Stimulated activated CD4-positive, alpha-beta T cell treated with anti-CD3 and anti-CD28 coated beads, Interleukin-12 subunit alpha, Interleukin-12 subunit beta, amount 100 ng/mL, for 4 hours (primary cell): ENCODE data around the gene OVOL1.
"Not testable (repeated sequence)": the region's sequence is repeated elsewhere in the genome, so short reads cannot be mapped to it uniquely, and the experiment has no call there.

Source experiments
- DNase-seq: peaks from one replicate; pipeline ENCODE4 v3.0.0-alpha.2; 2020

Gene OVOL1

DNA sequence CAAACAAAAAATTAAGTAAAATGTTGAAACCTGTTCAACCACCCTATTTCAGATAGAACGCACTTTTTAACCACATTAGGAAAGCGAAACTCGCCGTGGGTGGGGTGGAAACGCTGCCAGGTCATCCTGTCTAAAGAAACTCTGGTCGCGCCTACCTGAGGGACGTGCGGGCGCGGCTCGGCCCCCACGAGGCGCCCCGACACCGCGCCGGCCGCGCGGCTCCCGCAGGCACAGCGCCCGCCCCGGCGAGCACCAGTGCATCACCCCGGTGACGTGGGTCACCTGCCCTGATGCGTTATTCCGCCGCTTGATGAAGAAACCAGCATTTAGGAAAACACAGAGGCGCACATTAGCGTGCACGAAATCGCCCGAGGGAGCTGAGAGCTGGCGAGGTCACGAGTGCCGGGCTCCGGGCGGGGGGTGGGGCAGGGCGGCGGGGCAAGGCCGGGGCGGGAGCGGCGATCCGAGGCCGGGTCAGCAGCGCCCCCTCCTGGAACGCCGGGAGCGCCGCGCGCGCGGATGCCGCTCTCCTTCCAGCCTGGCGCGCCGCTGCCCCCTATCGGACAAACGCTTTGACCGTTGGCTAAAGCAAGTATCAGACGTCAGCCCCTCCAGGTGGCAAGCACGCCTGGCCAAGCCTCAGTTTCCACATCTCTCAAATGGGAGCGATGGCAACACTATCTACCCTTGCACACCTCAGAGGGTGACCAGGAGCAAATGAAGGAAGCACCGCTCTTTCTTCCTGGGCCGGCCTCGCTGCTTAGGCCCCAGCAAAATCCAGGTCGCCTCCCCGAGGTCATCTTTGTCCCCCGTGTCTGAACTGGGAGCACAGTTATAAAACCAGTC lies 31.2 kb downstream of the OVOL1 start:
- DNase-seq, result peak; percentile 97

- DNase-seq, result no peak
Measured at GRCh38 chr11:65821107-65821506, 34.2 kb downstream of the OVOL1 start.

DNA sequence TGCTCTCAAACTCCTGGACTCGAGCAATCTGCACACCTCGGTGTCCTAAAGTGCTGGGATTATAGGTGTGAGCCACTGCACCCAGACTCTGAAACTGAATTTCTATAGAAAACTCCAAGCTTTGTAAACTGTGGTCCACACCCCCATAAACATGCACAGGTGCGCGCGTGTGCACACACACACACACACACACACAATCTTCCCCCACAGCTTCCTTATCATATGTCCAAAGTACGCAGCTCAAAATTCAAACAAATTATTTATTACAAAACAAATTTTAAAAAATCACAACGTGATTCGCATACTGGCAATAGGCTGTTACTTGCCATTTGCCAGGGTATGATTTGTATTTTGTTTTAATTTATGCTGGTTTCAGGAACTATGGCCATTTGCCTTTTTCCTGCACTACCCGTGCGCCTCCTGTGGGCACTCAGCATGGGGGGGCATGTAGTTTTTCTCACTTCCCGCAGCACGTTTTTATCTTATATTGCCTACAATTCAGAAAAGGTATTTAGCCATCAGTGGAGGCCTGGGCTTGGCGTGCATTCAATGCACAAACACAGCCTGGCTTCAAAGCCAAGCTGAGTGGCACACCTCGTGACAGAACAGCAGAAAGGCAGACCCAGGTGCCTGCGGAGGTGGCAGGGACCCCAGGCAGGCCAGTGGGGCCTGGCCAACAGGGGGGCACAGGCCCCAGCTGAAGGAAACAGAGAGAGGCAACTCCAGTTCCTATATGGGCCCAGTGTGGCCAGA lies 36.1 kb downstream of the OVOL1 start:
- no peak for DNase-seq

GRCh38 chr11:65826984-65827735 lies 40.3 kb downstream of the OVOL1 start:
- no peak for DNase-seq

- DNase-seq, result no peak
Measured at GRCh38 chr11:65829459-65829858, 42.6 kb downstream of the OVOL1 start.

DNA sequence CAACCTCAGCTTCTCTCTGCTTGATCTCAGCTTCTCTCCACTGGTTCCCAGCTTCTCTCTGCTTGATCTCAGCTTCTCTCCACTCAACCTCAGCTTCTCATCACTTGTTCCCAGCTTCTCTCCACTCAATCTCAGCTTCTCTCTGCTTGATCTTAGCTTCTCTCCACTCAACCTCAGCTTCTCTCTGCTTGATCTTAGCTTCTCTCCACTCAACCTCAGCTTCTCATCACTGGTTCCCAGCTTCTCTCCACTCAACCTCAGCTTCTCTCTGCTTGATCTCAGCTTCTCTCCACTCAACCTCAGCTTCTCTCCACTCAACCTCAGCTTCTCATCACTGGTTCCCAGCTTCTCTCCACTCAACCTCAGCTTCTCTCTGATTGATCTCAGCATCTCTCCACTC lies 45.4 kb downstream of the OVOL1 start:
- DNase-seq, result not testable (repeated sequence)

DNA sequence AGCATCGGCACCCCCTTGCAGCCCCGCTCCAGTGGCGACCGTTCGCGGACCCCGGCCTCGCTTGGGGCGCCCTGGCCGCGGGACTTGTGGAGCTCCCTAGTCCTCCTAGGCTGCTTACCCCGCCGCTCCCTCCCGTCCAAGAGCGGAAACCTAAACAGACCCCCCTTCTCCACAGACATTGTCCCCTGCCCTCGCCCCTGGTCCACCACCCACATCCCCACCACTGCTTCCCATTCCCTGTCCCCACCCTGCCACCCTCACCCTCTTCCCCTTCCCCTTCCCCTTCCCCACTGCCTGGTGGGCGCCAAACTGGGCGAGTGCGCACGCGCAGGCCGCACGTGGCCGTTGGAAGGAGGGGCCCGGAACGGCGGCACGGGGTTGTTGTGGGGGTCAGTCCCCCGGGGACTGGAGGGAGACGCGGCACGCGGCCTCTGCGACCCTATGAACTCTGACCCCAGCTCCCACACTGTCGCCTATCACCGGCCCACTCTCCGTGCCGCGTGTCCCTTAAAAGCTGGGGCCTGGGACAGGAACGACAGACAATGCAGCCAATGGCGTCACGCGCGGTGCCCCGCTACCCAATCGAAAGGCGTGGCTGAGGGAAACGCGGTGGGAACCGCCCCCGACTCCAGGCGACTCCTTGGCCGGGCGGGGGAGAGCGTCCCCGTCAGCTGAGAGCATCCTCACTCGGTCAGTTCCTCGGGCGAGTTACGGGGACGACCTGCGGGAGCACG lies 46.6 kb downstream of the OVOL1 start, which contains the start of gene SNX32:
SNX32 (plus strand) TSS at position 667 of the 734 bp plus-strand sequence. CDS start 103 bp downstream, outside the sequence.
- peak; percentile 93 for DNase-seq

GRCh38 chr11:65834202-65834601 lies 47.3 kb downstream of the OVOL1 start:
- DNase-seq, result no peak

DNA sequence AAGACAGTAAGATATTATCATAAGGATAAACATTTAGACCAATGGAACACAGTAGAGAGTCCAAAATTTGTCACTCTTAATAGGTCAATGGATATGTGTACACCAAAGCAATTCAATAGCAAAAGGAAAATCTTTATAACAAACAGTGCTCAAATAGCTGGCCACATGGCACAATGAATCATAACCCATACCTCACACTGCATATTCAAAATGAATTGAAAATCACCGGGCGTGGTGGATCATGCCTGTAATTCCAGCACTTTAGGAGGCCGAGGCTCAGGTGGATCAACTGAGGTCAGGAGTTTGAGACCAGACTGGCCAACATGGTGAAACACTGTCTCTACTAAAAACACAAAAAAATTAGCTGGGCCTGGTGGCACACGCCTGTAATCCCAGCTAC lies 55.3 kb downstream of the OVOL1 start:
- DNase-seq, result no peak

GRCh38 chr11:65843811-65844210 lies 56.9 kb downstream of the OVOL1 start:
- no peak for DNase-seq

- DNase-seq, result no peak
Measured at GRCh38 chr11:65844231-65844872, 57.5 kb downstream of the OVOL1 start.
